ENCODE measurements around the gene POLG2.
A peak's percentile ranks its signal among the peaks of the same experiment; 100 is the strongest.

The POLG2 gene

DNA sequence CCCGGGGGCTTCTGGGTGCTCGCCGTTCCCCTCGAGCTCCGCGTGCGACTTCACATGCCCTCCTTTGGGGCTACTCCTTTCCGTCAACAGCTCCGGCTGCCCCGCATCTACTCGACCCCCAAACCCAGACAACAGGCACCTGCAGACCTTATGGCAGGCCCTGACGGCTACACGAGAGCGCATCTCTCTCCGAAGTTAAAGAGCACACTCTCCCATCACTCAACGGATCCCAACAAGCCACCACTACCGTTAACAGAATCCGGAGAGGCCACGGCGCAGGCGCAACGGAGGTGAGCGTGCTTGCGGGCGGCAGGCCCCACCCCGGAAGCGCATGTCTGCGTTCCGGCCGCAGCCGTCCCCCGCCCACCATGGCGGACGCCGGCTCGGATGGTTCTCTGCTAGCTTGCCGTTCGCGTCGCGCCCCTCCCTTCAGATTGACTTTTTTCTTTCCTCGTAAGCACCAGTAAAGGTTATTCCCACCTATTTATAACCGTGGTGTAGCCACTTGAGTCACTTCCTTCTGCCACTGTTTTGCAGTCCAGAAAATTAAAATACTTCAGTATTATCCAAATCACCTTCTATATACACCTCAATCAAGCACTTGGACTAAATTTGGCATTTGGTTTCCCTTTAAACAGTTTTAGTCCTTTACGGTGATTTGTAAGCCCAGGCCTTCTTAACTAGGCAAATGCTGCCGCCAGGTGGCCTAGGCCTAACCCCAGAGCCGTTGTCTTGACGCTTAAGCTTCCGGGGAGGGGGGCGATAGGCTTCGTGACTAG, at the start of gene POLG2:
Gene POLG2 (minus strand): TSS at position 269 of the 779 bp plus-strand sequence. CDS start 86 bp downstream, at position 183.
- peak; percentile 83 to 94 (median 91) for DNase-seq

DNA sequence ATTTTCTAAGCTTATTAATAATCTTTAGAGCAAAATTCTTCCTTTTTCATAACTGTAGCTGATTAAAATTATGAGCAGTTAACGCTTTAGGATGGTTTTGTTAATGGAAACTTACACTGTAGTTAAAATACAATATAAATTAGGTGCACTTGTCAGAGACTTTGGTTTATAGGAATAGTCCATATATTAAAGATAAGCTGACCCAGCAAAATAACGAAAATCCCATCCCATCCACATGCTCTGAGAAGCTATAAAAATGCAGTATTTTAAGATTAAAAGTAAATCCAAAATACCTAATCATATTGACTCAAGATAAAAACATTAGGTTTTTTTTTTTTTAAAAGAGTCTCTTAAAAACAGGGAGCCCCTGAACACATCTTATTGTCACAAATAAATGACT, 47.9 kb upstream of the POLG2 start:
- DNase-seq = no peak

DNA sequence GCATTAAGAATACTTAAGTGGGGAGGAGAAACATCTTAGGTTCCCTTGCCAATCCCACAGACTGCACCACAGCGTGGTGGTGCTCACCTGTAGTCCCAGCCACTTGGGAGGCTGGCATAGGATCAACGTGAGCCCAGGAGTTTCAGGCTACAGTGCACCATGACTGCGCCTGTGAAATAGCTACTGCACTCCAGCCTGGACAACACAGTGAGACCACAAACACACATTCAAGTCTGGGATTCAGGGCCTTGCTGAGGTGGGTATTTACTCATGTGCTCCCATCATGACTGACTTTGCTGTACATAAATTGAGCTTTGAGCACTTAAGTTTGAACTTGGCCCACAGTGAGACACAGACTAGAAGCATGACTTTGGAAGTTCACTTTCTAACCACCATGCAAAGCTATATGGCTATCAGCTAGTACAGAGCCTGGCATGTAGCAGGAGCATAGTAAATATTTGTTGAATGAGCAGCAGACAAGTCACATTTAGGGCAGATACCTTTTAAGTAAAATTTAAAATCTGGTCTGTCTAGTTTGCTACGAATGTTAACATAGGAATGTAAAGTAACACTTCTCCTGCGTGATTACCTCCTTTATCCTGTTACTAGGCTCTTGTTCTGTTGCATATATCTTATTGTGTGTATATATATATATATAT, 43.4 kb upstream of the POLG2 start:
- no peak for DNase-seq

DNA sequence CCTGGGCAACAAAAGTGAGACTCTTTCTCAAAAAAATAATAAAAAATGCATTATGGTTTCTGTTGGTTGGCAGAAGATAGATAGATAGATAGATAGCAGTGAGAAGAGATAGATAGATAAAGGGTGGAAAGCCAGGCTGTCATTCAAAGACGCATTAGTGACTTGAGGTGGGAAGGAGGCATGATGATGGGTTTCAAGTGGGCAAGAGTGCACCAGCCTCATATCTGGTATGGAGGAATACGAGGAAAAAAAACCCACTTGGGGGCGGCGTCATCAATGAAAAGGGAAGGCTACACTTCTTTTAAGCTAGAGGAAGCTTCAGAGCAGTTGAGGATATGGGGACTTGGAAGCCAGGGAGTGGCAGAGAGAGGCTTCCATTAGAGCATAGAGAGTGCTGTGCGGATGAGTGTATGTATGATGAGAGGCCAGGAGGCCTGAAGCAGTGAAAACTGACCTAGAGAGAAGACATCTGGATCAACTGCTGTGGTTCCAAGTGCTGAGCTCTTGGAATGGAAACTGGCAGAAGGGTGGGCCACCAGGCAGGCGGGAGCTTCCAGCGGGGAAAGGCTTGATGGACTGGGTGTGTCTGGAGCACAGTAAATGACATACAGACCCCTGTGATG, 41.8 kb upstream of the POLG2 start:
- no peak for DNase-seq

DNA sequence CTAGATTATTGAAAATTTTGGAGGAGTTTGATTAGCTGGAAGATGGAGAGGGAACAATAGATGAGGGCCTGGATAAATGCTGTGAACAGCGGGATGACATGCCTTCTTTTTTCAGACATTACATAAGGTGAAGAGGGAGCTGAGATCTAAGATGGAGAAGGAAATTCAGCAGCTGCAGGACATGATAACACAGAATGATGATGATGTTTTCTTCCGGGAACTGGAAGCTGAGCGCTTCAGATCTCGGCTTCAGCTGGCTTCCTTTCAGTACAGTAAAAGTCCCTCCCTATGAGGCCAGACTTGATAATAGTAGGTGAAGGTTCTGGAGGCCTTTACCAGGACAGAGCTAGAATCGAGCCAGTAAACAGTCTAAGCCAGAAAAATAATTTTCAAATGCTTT, 40.6 kb upstream of the POLG2 start:
- DNase-seq = no peak

DNA sequence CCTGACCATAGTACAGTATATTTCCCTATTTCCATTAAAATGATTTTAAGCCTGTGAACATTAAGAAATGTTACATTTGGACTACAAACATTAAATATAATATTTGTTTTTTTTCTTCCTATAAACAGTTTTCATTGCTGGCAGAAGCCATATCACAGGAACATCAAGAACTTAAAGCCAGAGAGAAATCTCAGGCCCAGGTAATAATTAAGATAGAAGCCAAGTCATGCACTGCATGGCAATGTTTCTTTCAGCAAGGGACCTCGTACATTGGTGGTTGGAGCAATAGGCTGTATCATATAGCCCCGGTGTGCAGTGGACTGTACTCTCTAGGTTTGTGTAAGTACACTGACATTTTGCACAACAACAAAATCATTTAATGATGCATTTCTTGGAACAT, 40.1 kb upstream of the POLG2 start:
- DNase-seq = no peak

DNA sequence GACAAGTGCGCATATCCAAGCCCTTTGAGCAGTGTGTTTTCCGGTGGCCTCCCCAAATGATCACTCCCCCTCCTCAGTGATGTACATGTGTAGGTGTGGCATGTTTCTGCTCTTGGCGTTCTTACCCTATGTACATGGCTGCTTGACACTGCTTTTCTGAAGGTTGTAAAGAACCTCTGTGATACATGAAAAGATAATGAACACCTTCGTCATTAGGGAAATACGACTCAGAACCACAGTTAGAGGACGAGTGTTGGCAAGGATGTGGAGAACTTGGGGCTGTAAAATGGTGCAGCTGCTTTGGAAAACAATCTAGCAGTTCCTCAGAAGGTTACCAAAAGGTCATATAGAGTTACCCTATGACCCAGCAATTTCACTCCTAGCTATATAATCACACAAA, 38.5 kb upstream of the POLG2 start:
- no peak for DNase-seq

DNA sequence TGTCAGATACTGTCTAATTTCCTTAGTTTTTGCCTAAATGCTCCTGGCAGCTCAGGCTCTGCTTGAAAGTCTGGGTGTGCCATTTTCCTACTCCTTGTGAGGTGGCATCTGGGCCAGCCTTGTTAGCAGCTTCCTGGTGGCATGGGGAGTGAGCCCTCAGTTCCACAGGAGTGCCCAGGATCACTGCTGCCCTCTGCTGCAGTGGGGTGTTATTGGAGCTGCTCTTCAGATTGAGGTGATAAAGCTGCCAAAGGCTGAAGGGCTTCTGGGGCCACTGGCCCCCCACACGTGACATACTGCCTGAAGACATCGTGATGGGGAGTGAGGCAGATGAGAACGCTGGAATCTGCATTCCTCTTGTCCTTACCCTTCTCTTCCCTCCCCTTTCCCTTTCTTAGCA, 37.3 kb upstream of the POLG2 start:
- no peak for DNase-seq

DNA sequence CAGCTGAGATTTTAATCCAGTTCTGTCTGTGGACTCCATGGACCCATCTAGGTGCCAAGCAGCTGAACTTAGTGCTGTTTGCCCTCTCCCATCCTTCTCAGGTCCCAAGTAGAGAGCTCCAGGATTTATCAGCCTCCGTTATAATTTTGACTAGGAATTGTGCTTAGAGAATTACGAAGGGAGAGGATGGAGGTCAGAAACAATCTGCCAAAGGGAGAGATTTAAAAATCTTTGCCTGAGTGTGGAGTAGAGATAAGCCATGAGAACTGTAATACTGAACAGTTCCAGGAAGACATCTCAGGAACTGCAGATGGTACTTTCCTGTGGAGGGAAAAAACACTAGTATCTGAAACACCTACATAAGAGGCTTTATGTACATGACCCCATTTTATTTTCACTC, 36.9 kb upstream of the POLG2 start:
- no peak for DNase-seq

DNA sequence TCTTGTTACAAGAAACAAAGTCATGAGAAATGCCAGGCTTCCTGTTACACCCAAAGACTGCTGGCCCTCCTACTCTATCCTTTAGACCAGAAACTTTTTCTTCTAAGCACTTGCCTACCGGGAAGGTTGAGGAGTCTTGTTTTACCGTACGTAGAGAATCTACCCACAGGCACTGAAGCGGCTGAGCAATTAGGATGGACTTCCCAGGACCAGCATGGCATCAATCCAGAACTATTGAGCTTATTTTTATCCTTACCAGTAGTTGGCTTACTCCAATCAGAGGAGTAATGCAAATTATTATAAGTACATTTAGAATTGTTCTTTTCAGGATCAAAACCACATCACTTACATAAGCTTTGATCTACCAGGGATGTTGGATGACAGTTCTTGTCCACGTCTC, 35.6 kb upstream of the POLG2 start:
- DNase-seq = no peak

DNA sequence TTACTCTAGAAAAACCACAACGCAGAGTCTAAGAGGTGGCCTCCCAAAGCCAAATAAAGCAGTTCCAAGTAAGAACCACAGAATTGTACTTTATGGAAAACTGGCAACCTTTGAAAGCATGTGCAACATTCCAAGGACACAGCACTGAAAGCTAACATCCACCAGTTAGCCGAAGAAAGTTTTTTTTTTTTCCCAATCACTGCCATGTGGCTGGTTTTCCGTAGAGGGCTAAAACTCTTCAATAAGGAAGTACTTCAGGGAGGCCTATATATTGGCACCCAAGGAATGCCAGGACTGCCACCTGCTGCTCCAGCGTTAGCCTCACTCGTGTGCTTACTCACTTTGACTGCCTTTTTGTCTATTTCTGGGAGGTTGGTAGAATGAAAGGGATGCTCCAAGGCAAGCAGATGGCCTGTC, 35.1 kb upstream of the POLG2 start:
- no peak for DNase-seq

DNA sequence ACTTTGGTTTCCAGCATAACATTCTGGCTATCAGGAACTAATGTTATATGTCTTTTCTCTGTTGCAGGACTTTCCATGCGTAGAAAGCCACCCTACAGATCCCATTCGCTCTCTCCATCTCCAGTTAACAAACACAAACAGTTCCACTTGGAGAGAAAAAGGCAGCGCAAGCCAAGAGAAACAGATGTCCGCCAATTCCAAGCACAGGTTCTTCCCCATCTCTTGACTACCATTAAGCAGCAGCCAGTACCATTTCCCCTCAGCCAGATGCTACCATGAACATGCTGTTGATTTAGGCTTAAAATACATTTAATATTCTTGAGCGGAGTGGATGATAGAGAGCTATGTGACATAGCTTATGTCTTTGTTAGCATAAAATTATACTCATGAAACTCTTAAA, 32.4 kb upstream of the POLG2 start:
- DNase-seq = no peak

DNA sequence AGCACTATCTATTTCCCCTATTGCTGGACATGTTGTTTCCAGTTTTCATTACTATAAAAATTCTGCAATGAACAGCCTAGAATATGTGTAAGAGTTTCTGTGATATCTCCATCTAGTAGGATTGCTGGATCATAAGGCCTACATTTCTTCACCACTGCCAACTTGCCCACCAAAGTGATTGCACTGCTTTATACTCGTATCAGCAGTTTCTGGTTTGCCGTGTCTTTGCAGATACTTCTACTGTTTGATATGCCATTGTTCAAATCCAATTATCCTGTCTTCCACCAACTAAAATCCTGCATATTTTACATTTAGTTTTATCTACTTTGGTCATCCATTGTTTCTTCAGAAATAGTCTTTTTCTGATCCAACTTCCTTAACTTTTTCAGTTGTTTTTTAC, 31.1 kb upstream of the POLG2 start:
- DNase-seq = no peak

DNA sequence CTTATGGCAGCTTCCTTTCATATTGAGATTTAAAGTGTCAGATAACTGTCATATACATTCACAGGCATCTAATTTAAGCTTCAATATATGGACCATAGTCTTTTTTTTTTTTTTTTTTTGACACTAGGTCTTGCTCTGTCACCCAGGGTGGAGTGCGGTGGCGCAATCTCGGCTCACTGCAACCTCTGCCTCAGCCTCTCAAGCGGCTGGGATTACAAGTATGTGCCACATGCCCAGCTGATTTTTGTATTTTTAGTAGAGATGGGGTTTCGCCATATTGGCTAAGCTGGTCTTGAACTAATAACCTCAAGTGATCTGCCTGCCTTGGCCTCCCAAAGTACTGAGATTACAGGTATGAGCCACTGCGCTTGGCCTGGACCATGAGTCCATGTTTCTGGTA, 23.5 kb upstream of the POLG2 start:
- no peak for DNase-seq

DNA sequence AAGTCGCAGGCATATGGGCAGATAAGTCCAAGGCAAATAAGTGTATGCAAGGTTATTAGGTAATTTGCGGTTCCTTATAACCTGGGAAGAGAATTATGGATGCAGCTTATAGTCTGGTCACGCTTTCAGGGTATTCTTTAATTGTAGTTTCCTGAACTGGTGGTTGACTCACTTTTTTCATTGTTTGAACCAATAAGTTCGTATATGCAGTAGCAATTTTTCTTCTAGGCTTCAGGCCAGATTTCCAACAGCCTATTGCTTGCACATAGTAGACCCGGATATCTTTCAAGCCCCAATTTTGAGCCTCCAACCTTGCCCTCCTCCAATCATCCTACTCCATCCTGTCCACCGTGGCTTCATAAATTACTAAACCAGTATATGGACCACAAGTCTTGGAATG, 22.7 kb upstream of the POLG2 start:
- DNase-seq = no peak

DNA sequence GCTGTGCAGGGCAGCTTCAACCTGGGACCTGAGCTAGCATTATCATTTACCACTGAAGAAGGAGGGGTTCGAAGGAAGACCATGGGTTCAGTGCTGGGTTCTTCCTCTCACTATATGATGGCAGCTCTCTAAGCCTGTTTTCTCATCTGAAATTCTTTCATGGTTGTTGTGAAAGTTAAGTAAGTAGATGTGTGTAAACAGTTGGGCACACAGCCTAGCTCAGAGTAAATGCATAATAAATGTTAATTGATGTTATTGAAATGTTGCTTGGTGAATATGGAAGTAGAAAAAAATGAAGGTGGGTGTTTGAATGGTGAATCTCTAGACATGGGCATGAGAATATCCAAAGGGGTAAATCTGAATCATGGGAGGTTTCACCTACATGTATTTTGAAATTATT, 19.0 kb upstream of the POLG2 start:
- no peak for DNase-seq

DNA sequence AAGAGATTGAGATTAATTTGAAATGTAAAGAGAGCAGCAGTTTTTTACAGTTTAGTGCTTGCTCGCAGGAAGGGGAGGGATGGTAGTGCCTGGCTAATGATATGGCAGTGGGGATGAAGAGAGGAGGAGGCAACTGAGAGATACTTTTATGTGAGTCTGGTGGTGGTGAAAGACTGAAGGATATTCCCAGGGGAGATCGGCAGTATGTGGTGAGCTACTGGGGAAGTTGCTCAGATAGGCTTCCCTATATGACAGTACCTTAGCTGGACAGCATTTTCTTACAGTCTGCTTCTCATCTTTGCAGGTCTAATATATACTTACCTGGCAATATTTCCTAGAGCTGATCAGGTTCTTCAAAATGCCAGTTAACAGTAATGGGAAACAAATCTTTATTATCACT, 18.6 kb upstream of the POLG2 start:
- no peak for DNase-seq

DNA sequence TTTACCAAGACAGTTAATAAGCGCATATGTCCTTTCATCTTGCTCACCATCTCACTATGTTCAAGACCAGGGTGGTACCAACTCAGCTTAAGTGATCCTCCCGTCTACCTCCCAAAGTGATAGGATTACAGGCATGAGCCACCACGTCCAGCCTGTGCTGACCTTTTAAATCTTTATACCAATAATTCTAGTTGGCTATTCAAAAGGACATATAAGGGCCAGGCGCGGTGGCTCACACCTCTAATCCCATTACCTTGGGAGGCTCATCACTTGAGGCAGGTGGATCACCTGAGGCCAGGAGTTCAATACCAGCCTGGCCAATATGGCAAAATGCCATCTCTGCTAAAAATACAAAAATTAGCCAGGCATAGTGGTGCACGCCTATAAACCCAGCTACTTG, 12.3 kb upstream of the POLG2 start:
- DNase-seq = no peak

DNA sequence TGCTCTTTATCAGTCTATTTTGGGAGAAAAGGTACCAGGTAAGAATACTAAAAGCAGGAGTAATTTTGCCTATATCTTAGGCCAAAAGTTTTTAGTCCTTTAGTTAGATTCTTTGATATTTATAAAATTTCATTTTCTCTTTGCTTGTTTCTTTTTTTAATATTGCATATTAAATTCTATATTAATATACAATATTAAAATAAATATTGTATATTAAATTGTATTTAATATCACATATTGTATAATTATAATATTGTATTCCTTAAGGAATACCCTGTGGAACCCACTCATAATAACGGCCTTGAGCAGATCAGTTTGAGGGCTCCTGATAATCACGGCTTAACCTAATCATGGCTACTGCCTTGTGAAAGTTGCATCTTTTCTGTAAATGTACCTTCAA, 11.8 kb upstream of the POLG2 start:
- DNase-seq = no peak

DNA sequence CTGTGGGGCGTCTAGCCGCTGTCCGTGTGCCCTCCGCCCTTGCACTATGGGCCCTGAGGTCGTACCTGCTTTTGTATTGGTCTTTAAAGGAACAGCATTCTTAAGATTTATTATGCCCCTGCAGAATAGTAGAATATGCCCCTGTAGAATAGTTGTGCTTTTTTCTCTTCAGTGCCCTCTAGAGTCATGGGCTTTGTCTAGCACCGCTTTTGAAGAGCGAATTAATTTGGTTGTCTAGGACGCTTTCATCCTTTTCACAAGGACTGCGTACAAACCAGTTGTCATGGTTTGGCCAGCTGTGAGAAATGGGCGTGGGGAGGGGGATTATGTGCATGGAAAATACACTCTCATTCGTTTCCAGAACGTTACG, 10.5 kb upstream of the POLG2 start:
- no peak for DNase-seq

DNA sequence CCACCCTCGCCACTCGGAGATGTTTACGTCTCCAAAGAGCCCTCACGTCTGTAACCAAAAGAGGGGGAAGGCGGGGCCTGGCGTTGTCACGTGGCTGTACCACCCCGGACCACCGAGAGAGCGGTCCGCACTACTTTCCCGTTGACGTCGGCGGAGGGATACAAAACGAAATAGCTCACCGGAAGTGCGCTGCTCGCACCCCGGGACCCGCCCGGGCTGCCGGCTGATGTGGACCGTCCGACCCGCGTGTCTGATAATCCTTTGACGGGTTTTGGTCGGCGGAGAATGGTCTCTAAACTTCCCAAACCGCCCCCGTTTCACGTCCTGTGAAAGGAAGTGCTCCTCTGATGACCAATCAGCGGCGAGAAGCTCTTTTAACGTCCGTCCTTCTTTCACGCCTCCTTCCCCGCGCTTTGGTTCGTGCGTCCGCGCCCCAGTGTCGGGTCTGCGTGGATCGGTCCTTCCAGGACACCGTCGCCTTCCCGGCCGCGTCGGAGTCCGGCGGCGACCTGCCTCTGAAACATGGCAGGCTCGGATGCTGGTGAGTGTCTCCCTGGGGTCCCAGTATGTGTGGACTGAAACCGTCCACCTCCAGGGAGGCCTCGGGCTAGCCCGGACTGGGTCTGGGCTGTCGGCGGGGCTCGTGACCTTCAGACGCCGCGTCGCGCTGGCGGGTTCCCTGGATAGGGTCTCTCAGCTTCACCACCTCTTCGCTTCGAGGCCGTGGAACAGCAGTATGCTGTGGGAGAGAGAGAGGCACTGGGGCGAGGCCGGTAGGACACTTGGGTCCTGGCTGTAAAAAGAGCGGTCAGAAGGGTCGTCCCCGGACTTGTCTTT, 9.9 kb upstream of the POLG2 start, which contains the start of gene CEP95:
Gene CEP95 (plus strand): TSS at position 402 of the 837 bp plus-strand sequence. CDS start 121 bp downstream, at position 523.
- peak; percentile 98 to 99 (median 98) for DNase-seq

DNA sequence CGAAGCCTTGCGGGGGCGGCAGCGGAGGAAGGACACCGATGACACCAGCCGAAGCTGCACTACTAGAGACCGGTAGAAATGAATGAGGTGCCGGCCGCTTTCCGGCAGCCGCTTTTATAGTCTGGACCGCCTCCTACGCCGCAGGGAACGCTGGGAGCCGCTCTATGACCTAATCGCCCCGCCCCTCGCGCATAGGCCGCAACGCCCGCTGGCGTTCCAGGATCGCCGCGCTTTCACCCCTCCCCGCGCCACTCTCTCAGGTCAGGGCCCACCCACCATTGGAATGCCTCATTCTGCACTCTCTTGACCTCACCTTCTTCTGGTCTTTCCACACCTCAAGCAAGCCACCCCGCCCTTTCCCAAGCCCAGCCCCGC, 9.3 kb upstream of the POLG2 start, which contains the start of gene DDX5:
Gene DDX5 (minus strand): TSS at position 89 of the 375 bp plus-strand sequence. CDS start 170 bp downstream, outside the sequence.
- DNase-seq = peak; percentile 98 to 99 (median 98)
